Gastrocnemius medialis (tissue), 4 donors: ENCODE measurements around the gene TCF12. TPM values are rescaled to one million over a fixed set of nuclear protein-coding genes. Genes with fewer than 3 reads are reported as not detected.

Experiments
- ATAC-seq, 2 donors: fragments of 150-250 bp; one replicate each; pipeline ENCODE4 v1.9.1; 2016
- DNase-seq, 2 donors: peaks; one replicate each; pipeline ENCODE4 v3.0.0-alpha.2; 2019
- H3K27ac ChIP-seq, 4 donors: fragments of 200-600 bp; sonication (generic); 1 replicate in 1 of 4; 2 replicates in 3 of 4; pipeline ENCODE4 v1.5.1; 2016 to 2018; ENCODE audit warnings: mild to moderate bottlenecking in 2 of 4, moderate library complexity in 1 of 4
- H3K27me3 ChIP-seq, 3 donors: fragments of 200-600 bp; sonication (generic) in 2 of 3; 1 replicate in 1 of 3; 2 replicates in 2 of 3; pipeline versions ENCODE4 v1.5.1 to v1.6.0; 2016 to 2019; ENCODE audit warnings: mild to moderate bottlenecking in 1 of 3, moderate library complexity in 1 of 3
- H3K36me3 ChIP-seq, 2 donors: fragments of 200-600 bp; sonication (generic) in 1 of 2; one replicate each; pipeline ENCODE4 v1.5.1; 2017 to 2018
- H3K4me1 ChIP-seq, 2 donors: fragments of 200-600 bp; sonication (generic) in 1 of 2; one replicate each; pipeline ENCODE4 v1.5.1; 2016 to 2017; ENCODE audit warnings: mild to moderate bottlenecking in 2 of 2
- H3K4me3 ChIP-seq, 4 donors: fragments of 200-600 bp; sonication (generic) in 3 of 4; 1 replicate in 1 of 4; 2 replicates in 3 of 4; pipeline ENCODE4 v1.5.1; 2016 to 2019; ENCODE audit warnings: mild to moderate bottlenecking in 2 of 4
- H3K9me3 ChIP-seq, 3 donors: fragments of 200-600 bp; sonication (generic) in 2 of 3; 1 replicate in 1 of 3; 2 replicates in 2 of 3; pipeline ENCODE4 v1.5.1; 2016 to 2019
- POLR2A ChIP-seq, 2 donors: fragments of 450-650 bp; IDR thresholded peaks; one replicate each; pipeline ENCODE4 v1.6.1; 2017; ENCODE audit warnings: antibody characterized with exemption in 2 of 2, mild to moderate bottlenecking in 2 of 2, moderate library complexity in 2 of 2
- in situ Hi-C, 4 donors: fragments of 200-750 bp; cut with MboI; loops; one replicate each; pipeline versions ENCODE4 v1.15.0 to v1.8.0; 2017; ENCODE audit warnings: low sequenced_read_pairs in 4 of 4
- intact Hi-C: fragments of 100-400 bp; cut with DNase I; formaldehyde crosslinking; loops from one replicate; pipeline ENCODE4 v1.15.1; 2023; ENCODE audit warnings: low total_unique reads
- total RNA-seq, 4 donors: library from RNA; depleted of rRNA; stranded (reverse); fragments of >200 nt; gene quantifications; one replicate each; pipeline versions ENCODE4 v1.1.0 to v1.2.3, GENCODE V29; 2016
- TF ChIP-seq, protein P1 (sequence below), 5 experiments: fragments of 450-650 bp in 3 of 5; fragments of 200-600 bp in 2 of 5; sonication (generic) in 2 of 5; IDR thresholded peaks in 4 of 5; conservative IDR thresholded peaks in 1 of 5; 1 replicate in 4 of 5; 2 replicates in 1 of 5; pipeline ENCODE4 v1.5.1; 2016 to 2019; ENCODE audit warnings: antibody characterized with exemption in 5 of 5, mild to moderate bottlenecking in 3 of 5, moderate library complexity in 3 of 5

The TCF12 gene
- total RNA-seq, 4 donors from 2014 or later, result 34.9 to 63.0 (median 51.4) TPM

DNA sequence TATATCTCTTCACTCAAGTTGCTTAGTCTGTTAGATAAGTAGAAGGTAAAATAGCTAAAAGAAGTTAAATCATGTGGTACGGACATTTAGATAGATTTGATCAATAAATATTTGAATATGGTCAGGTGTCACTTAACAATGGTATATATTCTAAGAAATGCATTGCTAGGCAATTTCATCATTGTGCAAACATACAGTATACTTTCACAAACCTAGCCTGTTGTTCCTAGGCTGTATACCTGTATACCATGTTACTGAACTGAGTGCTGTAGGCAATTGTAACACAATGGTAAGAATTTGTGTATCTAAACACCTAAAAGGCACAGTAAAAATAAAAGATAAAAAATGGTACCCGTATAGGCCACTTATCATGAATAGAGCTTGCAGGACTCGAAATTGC, 345.1 kb downstream of the TCF12 start:
- ATAC-seq (no peak), DNase-seq (no peak)
- peaks cover 0 to 15% of the 10 kb centered on the region in 2 donors for H3K4me1 ChIP-seq
- TF ChIP-seq POLR2A (IDR thresholded peaks at IDR 0.05), result no peak
- TF ChIP-seq, protein P1, sequence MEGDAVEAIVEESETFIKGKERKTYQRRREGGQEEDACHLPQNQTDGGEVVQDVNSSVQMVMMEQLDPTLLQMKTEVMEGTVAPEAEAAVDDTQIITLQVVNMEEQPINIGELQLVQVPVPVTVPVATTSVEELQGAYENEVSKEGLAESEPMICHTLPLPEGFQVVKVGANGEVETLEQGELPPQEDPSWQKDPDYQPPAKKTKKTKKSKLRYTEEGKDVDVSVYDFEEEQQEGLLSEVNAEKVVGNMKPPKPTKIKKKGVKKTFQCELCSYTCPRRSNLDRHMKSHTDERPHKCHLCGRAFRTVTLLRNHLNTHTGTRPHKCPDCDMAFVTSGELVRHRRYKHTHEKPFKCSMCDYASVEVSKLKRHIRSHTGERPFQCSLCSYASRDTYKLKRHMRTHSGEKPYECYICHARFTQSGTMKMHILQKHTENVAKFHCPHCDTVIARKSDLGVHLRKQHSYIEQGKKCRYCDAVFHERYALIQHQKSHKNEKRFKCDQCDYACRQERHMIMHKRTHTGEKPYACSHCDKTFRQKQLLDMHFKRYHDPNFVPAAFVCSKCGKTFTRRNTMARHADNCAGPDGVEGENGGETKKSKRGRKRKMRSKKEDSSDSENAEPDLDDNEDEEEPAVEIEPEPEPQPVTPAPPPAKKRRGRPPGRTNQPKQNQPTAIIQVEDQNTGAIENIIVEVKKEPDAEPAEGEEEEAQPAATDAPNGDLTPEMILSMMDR (IDR thresholded peaks at IDR 0.05 in 4 of 5, conservative IDR thresholded peaks at IDR 0.05 in 1 of 5), result no peak
- H3K36me3 ChIP-seq, result peaks cover 3 to 34% of the 10 kb centered on the region in 2 donors
- in situ Hi-C loops, result no loop called here
- intact Hi-C loops, result no loop called here
- H3K27me3 ChIP-seq, result no peaks in the 10 kb centered on the region
- H3K4me3 ChIP-seq, result no peak overlapping the region
- no peak overlapping the region for H3K27ac ChIP-seq
- no peaks in the 10 kb centered on the region for H3K9me3 ChIP-seq

DNA sequence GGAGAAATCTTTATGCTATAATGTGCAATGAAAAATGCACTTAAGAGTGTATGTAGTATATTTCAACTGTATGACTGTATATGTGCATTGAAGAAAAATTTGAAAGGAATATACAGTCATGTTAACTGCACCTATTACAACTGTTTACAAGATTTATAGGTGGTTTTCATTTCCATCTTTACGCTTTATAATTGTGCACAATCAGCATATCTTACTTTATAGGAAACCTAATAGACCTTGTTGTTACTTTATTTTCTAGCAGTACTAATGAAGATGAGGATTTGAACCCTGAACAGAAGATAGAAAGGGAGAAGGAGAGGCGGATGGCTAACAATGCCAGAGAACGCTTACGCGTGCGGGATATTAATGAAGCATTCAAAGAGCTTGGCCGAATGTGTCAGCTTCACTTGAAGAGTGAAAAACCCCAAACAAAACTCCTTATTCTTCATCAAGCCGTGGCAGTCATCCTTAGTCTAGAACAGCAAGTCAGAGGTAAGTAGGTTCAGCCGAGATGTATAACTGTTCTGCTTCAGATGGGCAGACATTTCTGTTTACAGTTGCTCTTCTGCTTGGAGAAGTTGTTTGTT, 354.4 kb downstream of the TCF12 start:
- Histone ChIP-seq H3K27ac (no peak overlapping the region), H3K36me3 (peaks cover 0 to 30% of the 10 kb centered on the region in 2 donors), H3K4me3 (no peak overlapping the region), H3K9me3 (no peaks in the 10 kb centered on the region), H3K4me1 (no peaks in the 10 kb centered on the region), H3K27me3 (no peaks in the 10 kb centered on the region)
- DNase-seq, result no peak
- in situ Hi-C loops (no loop called here), intact Hi-C loops (no loop called here)
- no peak for ATAC-seq
- TF ChIP-seq, protein P1 (IDR thresholded peaks at IDR 0.05 in 4 of 5, conservative IDR thresholded peaks at IDR 0.05 in 1 of 5), result no peak
- TF ChIP-seq POLR2A (IDR thresholded peaks at IDR 0.05), result no peak

DNA sequence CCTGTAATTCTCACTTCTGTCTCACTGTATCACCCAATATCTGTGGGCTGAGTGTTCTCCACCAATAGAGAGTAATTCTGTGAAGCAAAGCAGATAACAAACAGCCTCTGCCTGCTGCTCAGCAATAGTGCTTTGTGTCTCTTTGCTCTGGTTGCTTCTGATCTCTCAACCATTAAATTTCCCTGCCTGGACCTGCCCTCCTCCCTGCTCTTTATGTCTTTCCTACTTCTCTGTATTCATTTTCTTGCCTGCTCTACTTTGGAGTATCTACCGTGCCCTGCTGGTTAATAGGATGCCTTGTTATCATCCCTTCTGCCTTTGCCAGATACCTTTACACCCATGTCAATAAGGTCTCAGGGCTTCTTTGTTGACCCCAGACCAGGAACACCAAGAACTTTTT, 355.0 kb downstream of the TCF12 start:
- intact Hi-C loops, result no loop called here

DNA sequence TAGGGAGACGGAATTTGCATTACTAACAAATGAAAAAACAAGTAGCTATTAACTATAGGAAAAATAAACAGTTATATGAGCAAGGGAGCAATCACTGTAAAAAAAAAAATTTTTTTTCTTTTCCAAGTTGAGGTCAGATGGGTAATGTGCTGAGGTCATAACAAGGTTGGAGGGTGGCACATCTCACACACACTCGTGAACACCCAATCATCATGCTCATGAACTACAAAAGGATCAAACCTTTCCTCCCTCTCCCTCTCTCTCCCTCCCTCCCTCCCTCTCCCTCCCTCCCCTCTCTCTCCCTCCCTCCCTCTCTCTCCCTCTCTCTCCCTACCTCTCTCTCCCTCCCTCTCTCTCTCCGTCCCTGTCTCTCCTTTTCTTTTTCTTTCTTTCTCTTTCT, 360.0 kb downstream of the TCF12 start:
- no peak for ATAC-seq
- no peak for DNase-seq
- no peak overlapping the region for H3K4me3 ChIP-seq
- no peaks in the 10 kb centered on the region for H3K4me1 ChIP-seq
- H3K36me3 ChIP-seq, result peaks cover 0 to 39% of the 10 kb centered on the region in 2 donors
- in situ Hi-C loops (no loop called here), intact Hi-C loops (no loop called here)
- no peaks in the 10 kb centered on the region for H3K27me3 ChIP-seq
- no peak overlapping the region for H3K27ac ChIP-seq
- no peaks in the 10 kb centered on the region for H3K9me3 ChIP-seq
- TF ChIP-seq, protein P1 (IDR thresholded peaks at IDR 0.05 in 4 of 5, conservative IDR thresholded peaks at IDR 0.05 in 1 of 5), result no peak
- no peak for TF ChIP-seq POLR2A (IDR thresholded peaks at IDR 0.05)

More for the DNA sequence above, 355.0 kb downstream of the TCF12 start:
- Histone ChIP-seq H3K27me3 (no peaks in the 10 kb centered on the region), H3K4me1 (no peaks in the 10 kb centered on the region), H3K4me3 (no peak overlapping the region), H3K9me3 (no peaks in the 10 kb centered on the region), H3K27ac (no peak overlapping the region), H3K36me3 (peaks cover 0 to 30% of the 10 kb centered on the region in 2 donors)
- DNase-seq, result no peak
- no peak for ATAC-seq
- TF ChIP-seq, protein P1 (IDR thresholded peaks at IDR 0.05 in 4 of 5, conservative IDR thresholded peaks at IDR 0.05 in 1 of 5), result no peak
- no peak for TF ChIP-seq POLR2A (IDR thresholded peaks at IDR 0.05)
- in situ Hi-C loops, result no loop called here

DNA sequence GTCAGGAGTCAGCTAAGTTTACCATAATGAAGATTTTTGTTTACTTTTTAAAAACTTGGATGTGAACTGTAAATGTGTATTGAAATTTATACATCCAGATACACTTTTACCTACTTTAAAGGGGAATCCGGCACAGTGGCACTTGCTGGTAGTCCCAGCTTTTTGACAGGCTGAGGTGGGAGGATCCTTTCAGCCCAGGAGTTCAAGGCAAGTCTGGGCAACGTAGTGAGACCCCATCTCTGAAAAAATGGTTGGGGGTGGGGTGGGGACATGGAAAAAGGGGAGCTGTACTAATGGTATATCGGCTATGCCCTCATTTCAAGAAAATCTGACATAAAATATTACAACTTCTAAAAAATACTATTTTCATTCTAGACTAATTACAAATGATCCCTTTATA, 362.0 kb downstream of the TCF12 start:
- H3K27ac ChIP-seq, result no peak overlapping the region
- H3K36me3 ChIP-seq, result peaks cover 0 to 37% of the 10 kb centered on the region in 2 donors
- no peak for DNase-seq
- H3K9me3 ChIP-seq, result no peaks in the 10 kb centered on the region
- H3K4me1 ChIP-seq, result no peaks in the 10 kb centered on the region
- H3K4me3 ChIP-seq, result no peak overlapping the region
- TF ChIP-seq POLR2A (IDR thresholded peaks at IDR 0.05), result no peak
- TF ChIP-seq, protein P1 (IDR thresholded peaks at IDR 0.05 in 4 of 5, conservative IDR thresholded peaks at IDR 0.05 in 1 of 5), result no peak
- intact Hi-C loops (no loop called here), in situ Hi-C loops (no loop called here)
- ATAC-seq, result no peak
- H3K27me3 ChIP-seq, result no peaks in the 10 kb centered on the region
